Measurements from ENCODE around the gene TP53TG3C.
"Not testable (repeated sequence)": the region's sequence is repeated elsewhere in the genome, so short reads cannot be mapped to it uniquely, and the experiment has no call there.

Gene TP53TG3C

GRCh38 chr16:33193926-33194325, at the start of gene TP53TG3C:
TP53TG3C (plus strand) TSS chr16:33194226; CDS start chr16:33194294, 68 bp downstream.
- in situ Hi-C loops (cut with HindIII; ENCODE audit: low sequenced_read_pairs), result not testable (repeated sequence)

All from endothelial cell of hepatic sinusoid (primary cell).